CD4-positive, alpha-beta memory T cell (primary cell): ENCODE results near the gene PRDM16. TPM values are rescaled to one million over a fixed set of nuclear protein-coding genes. Genes with fewer than 3 reads are reported as not detected.
A peak's percentile ranks its signal among the peaks of the same experiment; 100 is the strongest.

Experiments
- CTCF ChIA-PET: fragments of 350-600 bp; sonication (Branson Sonifier 250); formaldehyde crosslinking; loops from one replicate; lab custom pipeline; 2021; ENCODE audit warnings: inconsistent platforms; ENCODE audit not compliant: partially characterized antibody; lab: Charles Lee
- POLR2A ChIA-PET: fragments of 350-600 bp; sonication (Branson Sonifier 250); formaldehyde crosslinking; loops from one replicate; lab custom pipeline; 2021; ENCODE audit not compliant: partially characterized antibody; lab: Charles Lee
- DNase-seq, 5 donors: peaks; one replicate each; pipeline versions ENCODE4 v3.0.0 to v3.0.0-alpha.2; 2020 to 2022; ENCODE audit warnings: mixed read lengths in 1 of 5
- H3K27ac ChIP-seq: one replicate; pipeline ENCODE4 v1.7.0; 2013; ENCODE audit warnings: low read depth, low read length
- H3K27me3 ChIP-seq: 2 replicates; pipeline ENCODE4 v1.7.0; 2013; ENCODE audit warnings: mild to moderate bottlenecking, low read length, moderate library complexity; ENCODE audit not compliant: insufficient read depth
- H3K36me3 ChIP-seq: 2 replicates; pipeline ENCODE4 v1.7.0; 2013; ENCODE audit warnings: mild to moderate bottlenecking, low read length, moderate library complexity; ENCODE audit not compliant: insufficient read depth
- H3K4me1 ChIP-seq: 2 replicates; pipeline ENCODE4 v1.7.0; 2013; ENCODE audit warnings: mild to moderate bottlenecking, low read length, moderate library complexity; ENCODE audit not compliant: insufficient read depth
- H3K4me3 ChIP-seq, 2 donors: one replicate each; pipeline ENCODE4 v1.7.0; 2013; ENCODE audit warnings: low read length in 2 of 2, mild to moderate bottlenecking in 1 of 2
- H3K9me3 ChIP-seq, 2 donors: one replicate each; pipeline ENCODE4 v1.7.0; 2013; ENCODE audit warnings: low read length in 2 of 2, control low read depth in 1 of 2; ENCODE audit not compliant: control insufficient read depth in 1 of 2
- H3K27ac Mint-ChIP-seq, 7 donors: one replicate each; pipeline ENCODE4 v1.8.0; 2020 to 2021; ENCODE audit warnings: mixed read lengths in 7 of 7, mild to moderate bottlenecking in 6 of 7, inconsistent platforms in 3 of 7, moderate library complexity in 3 of 7
- H3K27me3 Mint-ChIP-seq, 2 donors: one replicate each; pipeline ENCODE4 v1.8.0; 2020 to 2021; ENCODE audit warnings: mixed read lengths in 2 of 2
- H3K36me3 Mint-ChIP-seq, 2 donors: one replicate each; pipeline ENCODE4 v1.8.0; 2020 to 2021; ENCODE audit warnings: mixed read lengths in 2 of 2, inconsistent platforms in 1 of 2, mild to moderate bottlenecking in 1 of 2
- H3K4me1 Mint-ChIP-seq, 4 donors: one replicate each; pipeline ENCODE4 v1.8.0; 2020 to 2021; ENCODE audit warnings: mixed read lengths in 4 of 4, mild to moderate bottlenecking in 1 of 4
- H3K4me3 Mint-ChIP-seq, 8 donors: one replicate each; pipeline ENCODE4 v1.8.0; 2020 to 2021; ENCODE audit warnings: mixed read lengths in 8 of 8, mild to moderate bottlenecking in 7 of 8, moderate library complexity in 6 of 8, inconsistent platforms in 3 of 8
- H3K9me3 Mint-ChIP-seq, 8 donors: one replicate each; pipeline ENCODE4 v1.8.0; 2020 to 2021; ENCODE audit warnings: mixed read lengths in 8 of 8, mild to moderate bottlenecking in 5 of 8, inconsistent platforms in 3 of 8, moderate library complexity in 1 of 8
- intact Hi-C: fragments of 100-400 bp; cut with micrococcal nuclease; formaldehyde crosslinking; loops from one replicate; pipeline ENCODE4 v1.15.1; 2023
- polyA plus RNA-seq, 2 donors: library from polyadenylated mRNA; unstranded; fragments of 300-500 nt; fragmentation: Illumina TruSeq; gene quantifications; one replicate each; pipeline ENCODE4 v1.2.3, GENCODE V29; 2021
- total RNA-seq, 2 experiments: library from RNA; stranded (reverse); gene quantifications; one replicate each; pipeline ENCODE4 v1.2.3, GENCODE V29; 2021

PRDM16 gene
- total and polyA plus RNA-seq, 4 experiments from 2014 or later = not detected

- H3K27ac Mint-ChIP-seq = no peak overlapping the region
- POLR2A ChIA-PET = no interaction called here
- H3K4me1 Mint-ChIP-seq = peaks cover 0 to 3% (median 0%) of the 10 kb centered on the region in 4 donors
- Histone ChIP-seq H3K9me3 (no peaks in the 10 kb centered on the region), H3K4me1 (no peaks in the 10 kb centered on the region), H3K27me3 (no peaks in the 10 kb centered on the region), H3K27ac (no peak overlapping the region), H3K36me3 (no peaks in the 10 kb centered on the region), H3K4me3 (no peak overlapping the region)
- no peak for DNase-seq
- no peak overlapping the region for H3K4me3 Mint-ChIP-seq
- no peaks in the 10 kb centered on the region for H3K9me3 Mint-ChIP-seq
- no peaks in the 10 kb centered on the region for H3K36me3 Mint-ChIP-seq
- CTCF ChIA-PET = no interaction called here
- H3K27me3 Mint-ChIP-seq = peaks cover 2 to 7% of the 10 kb centered on the region in 2 donors
- intact Hi-C loops = no loop called here
Observed at GRCh38 chr1:3219791-3220467, 150.9 kb downstream of the PRDM16 start.

- no peaks in the 10 kb centered on the region for H3K9me3 ChIP-seq
- no peak overlapping the region for H3K4me3 ChIP-seq
- no peak for DNase-seq
- no peak overlapping the region for H3K27ac Mint-ChIP-seq
- no peaks in the 10 kb centered on the region for H3K27me3 ChIP-seq
- no peaks in the 10 kb centered on the region for H3K9me3 Mint-ChIP-seq
- peaks cover 0 to 3% (median 0%) of the 10 kb centered on the region in 4 donors for H3K4me1 Mint-ChIP-seq
- H3K36me3 ChIP-seq = no peaks in the 10 kb centered on the region
- CTCF ChIA-PET = no interaction called here
- H3K4me1 ChIP-seq = no peaks in the 10 kb centered on the region
- no peak overlapping the region for H3K27ac ChIP-seq
- peaks cover 2% of the 10 kb centered on the region in 2 donors for H3K27me3 Mint-ChIP-seq
- no peaks in the 10 kb centered on the region for H3K36me3 Mint-ChIP-seq
- POLR2A ChIA-PET = no interaction called here
- no peak overlapping the region for H3K4me3 Mint-ChIP-seq
- intact Hi-C loops = no loop called here
Observed at GRCh38 chr1:3221112-3222041, 152.4 kb downstream of the PRDM16 start.

GRCh38 chr1:3222042-3222692, 153.2 kb downstream of the PRDM16 start:
- no peaks in the 10 kb centered on the region for H3K4me1 ChIP-seq
- Mint-ChIP-seq H3K27me3 (peaks cover 2% of the 10 kb centered on the region in 2 donors), H3K9me3 (no peaks in the 10 kb centered on the region), H3K4me3 (no peak overlapping the region), H3K4me1 (peaks cover 0 to 3% (median 0%) of the 10 kb centered on the region in 4 donors), H3K27ac (no peak overlapping the region), H3K36me3 (no peaks in the 10 kb centered on the region)
- H3K4me3 ChIP-seq = no peak overlapping the region
- POLR2A ChIA-PET = no interaction called here
- intact Hi-C loops = no loop called here
- no peaks in the 10 kb centered on the region for H3K9me3 ChIP-seq
- H3K27ac ChIP-seq = no peak overlapping the region
- CTCF ChIA-PET = no interaction called here
- H3K36me3 ChIP-seq = no peaks in the 10 kb centered on the region
- no peak for DNase-seq
- H3K27me3 ChIP-seq = no peaks in the 10 kb centered on the region

- Mint-ChIP-seq H3K4me1 (peaks cover 0 to 3% (median 0%) of the 10 kb centered on the region in 4 donors), H3K36me3 (no peaks in the 10 kb centered on the region), H3K27ac (no peak overlapping the region), H3K27me3 (peaks cover 4 to 5% of the 10 kb centered on the region in 2 donors), H3K4me3 (no peak overlapping the region), H3K9me3 (peaks cover 0 to 1% (median 0%) of the 10 kb centered on the region in 8 donors)
- no peaks in the 10 kb centered on the region for H3K36me3 ChIP-seq
- no peaks in the 10 kb centered on the region for H3K4me1 ChIP-seq
- H3K4me3 ChIP-seq = no peak overlapping the region
- ChIA-PET POLR2A (no interaction called here), CTCF (no interaction called here)
- no peak overlapping the region for H3K27ac ChIP-seq
- no peak for DNase-seq
- intact Hi-C loops = no loop called here
- H3K9me3 ChIP-seq = no peaks in the 10 kb centered on the region
- no peaks in the 10 kb centered on the region for H3K27me3 ChIP-seq
Observed at GRCh38 chr1:3225661-3226060, 156.7 kb downstream of the PRDM16 start.

GRCh38 chr1:3226191-3226590, 157.2 kb downstream of the PRDM16 start:
- no peaks in the 10 kb centered on the region for H3K36me3 Mint-ChIP-seq
- intact Hi-C loops = no loop called here
- Histone ChIP-seq H3K27me3 (no peaks in the 10 kb centered on the region), H3K27ac (no peak overlapping the region), H3K36me3 (no peaks in the 10 kb centered on the region), H3K9me3 (no peaks in the 10 kb centered on the region), H3K4me3 (no peak overlapping the region), H3K4me1 (no peaks in the 10 kb centered on the region)
- peaks cover 0 to 3% (median 0%) of the 10 kb centered on the region in 4 donors for H3K4me1 Mint-ChIP-seq
- H3K4me3 Mint-ChIP-seq = no peak overlapping the region
- ChIA-PET POLR2A (no interaction called here), CTCF (no interaction called here)
- peaks cover 4 to 5% of the 10 kb centered on the region in 2 donors for H3K27me3 Mint-ChIP-seq
- DNase-seq = no peak
- no peak overlapping the region for H3K27ac Mint-ChIP-seq
- peaks cover 0 to 1% (median 0%) of the 10 kb centered on the region in 8 donors for H3K9me3 Mint-ChIP-seq

- ChIA-PET CTCF (no interaction called here), POLR2A (no interaction called here)
- no peaks in the 10 kb centered on the region for H3K4me1 ChIP-seq
- H3K27ac Mint-ChIP-seq = peak overlapping the region in 1 of 7 donors; percentile 61
- no peaks in the 10 kb centered on the region for H3K9me3 ChIP-seq
- H3K36me3 ChIP-seq = no peaks in the 10 kb centered on the region
- no peak overlapping the region for H3K4me3 ChIP-seq
- intact Hi-C loops = no loop called here
- H3K27me3 Mint-ChIP-seq = peaks cover 4 to 5% of the 10 kb centered on the region in 2 donors
- no peaks in the 10 kb centered on the region for H3K27me3 ChIP-seq
- H3K4me3 Mint-ChIP-seq = no peak overlapping the region
- H3K4me1 Mint-ChIP-seq = no peaks in the 10 kb centered on the region
- no peaks in the 10 kb centered on the region for H3K36me3 Mint-ChIP-seq
- DNase-seq = no peak
- peaks cover 0 to 1% (median 0%) of the 10 kb centered on the region in 8 donors for H3K9me3 Mint-ChIP-seq
- no peak overlapping the region for H3K27ac ChIP-seq
Observed at GRCh38 chr1:3226701-3227350, 157.8 kb downstream of the PRDM16 start.

GRCh38 chr1:3227351-3227704, 158.3 kb downstream of the PRDM16 start:
- Mint-ChIP-seq H3K36me3 (no peaks in the 10 kb centered on the region), H3K27me3 (peaks cover 4 to 5% of the 10 kb centered on the region in 2 donors), H3K4me1 (no peaks in the 10 kb centered on the region), H3K27ac (no peak overlapping the region), H3K4me3 (no peak overlapping the region), H3K9me3 (peaks cover 0 to 1% (median 0%) of the 10 kb centered on the region in 8 donors)
- POLR2A ChIA-PET = no interaction called here
- H3K36me3 ChIP-seq = no peaks in the 10 kb centered on the region
- H3K4me3 ChIP-seq = no peak overlapping the region
- H3K9me3 ChIP-seq = no peaks in the 10 kb centered on the region
- DNase-seq = no peak
- intact Hi-C loops = no loop called here
- H3K4me1 ChIP-seq = no peaks in the 10 kb centered on the region
- no peaks in the 10 kb centered on the region for H3K27me3 ChIP-seq
- no peak overlapping the region for H3K27ac ChIP-seq
- CTCF ChIA-PET = no interaction called here
